ENCODE data around the gene WDR86.

The WDR86 gene

GRCh38 chr7:151406051-151406875 lies 3.6 kb downstream of the WDR86 start:
- peaks cover 11% of the 10 kb centered on the region for H3K27me3 ChIP-seq (ENCODE audit: control insufficient read depth, low read length)
- H4K20me1 ChIP-seq (ENCODE audit: control insufficient read depth, insufficient read depth, low read depth, low read length) = no peaks in the 10 kb centered on the region
- no peak overlapping the region for H3K4me3 ChIP-seq (ENCODE audit: low read length)
- no peaks in the 10 kb centered on the region; the same call in 1 of the 2 replicates for H3F3A ChIP-seq (ENCODE audit: control insufficient read depth, insufficient read depth)
- H3K36me3 ChIP-seq (ENCODE audit: control insufficient read depth, low read length) = no peaks in the 10 kb centered on the region
- no peaks in the 10 kb centered on the region for H3K79me2 ChIP-seq (ENCODE audit: control insufficient read depth, low read length)
- H3K4me2 ChIP-seq (ENCODE audit: low read length) = no peak overlapping the region
- H3K27ac ChIP-seq (ENCODE audit: low read depth, low read length) = no peak overlapping the region
- TF ChIP-seq EZH2phosphoT487 (IDR thresholded peaks at IDR 0.05; ENCODE audit: borderline replicate concordance, low read length) = no peak
- TF ChIP-seq, protein P1, sequence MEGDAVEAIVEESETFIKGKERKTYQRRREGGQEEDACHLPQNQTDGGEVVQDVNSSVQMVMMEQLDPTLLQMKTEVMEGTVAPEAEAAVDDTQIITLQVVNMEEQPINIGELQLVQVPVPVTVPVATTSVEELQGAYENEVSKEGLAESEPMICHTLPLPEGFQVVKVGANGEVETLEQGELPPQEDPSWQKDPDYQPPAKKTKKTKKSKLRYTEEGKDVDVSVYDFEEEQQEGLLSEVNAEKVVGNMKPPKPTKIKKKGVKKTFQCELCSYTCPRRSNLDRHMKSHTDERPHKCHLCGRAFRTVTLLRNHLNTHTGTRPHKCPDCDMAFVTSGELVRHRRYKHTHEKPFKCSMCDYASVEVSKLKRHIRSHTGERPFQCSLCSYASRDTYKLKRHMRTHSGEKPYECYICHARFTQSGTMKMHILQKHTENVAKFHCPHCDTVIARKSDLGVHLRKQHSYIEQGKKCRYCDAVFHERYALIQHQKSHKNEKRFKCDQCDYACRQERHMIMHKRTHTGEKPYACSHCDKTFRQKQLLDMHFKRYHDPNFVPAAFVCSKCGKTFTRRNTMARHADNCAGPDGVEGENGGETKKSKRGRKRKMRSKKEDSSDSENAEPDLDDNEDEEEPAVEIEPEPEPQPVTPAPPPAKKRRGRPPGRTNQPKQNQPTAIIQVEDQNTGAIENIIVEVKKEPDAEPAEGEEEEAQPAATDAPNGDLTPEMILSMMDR (IDR thresholded peaks at IDR 0.05; ENCODE audit: low read depth, low read length, poor library complexity, severe bottlenecking) = no peak
- peaks cover 25% of the 10 kb centered on the region for H3K4me1 ChIP-seq (ENCODE audit: control insufficient read depth, low read length)
- no peaks in the 10 kb centered on the region for H3K9me2 ChIP-seq (replicated peaks; ENCODE audit: control insufficient read depth, low read length)
- no peaks in the 10 kb centered on the region for H3K9me3 ChIP-seq (ENCODE audit: control insufficient read depth, insufficient read depth, low read length)

- Histone ChIP-seq H3K9me2 (replicated peaks; ENCODE audit: control insufficient read depth, low read length) (no peaks in the 10 kb centered on the region), H3K9me3 (ENCODE audit: control insufficient read depth, insufficient read depth, low read length) (no peaks in the 10 kb centered on the region), H4K20me1 (ENCODE audit: control insufficient read depth, insufficient read depth, low read depth, low read length) (no peaks in the 10 kb centered on the region), H3K27ac (ENCODE audit: low read depth, low read length) (no peak overlapping the region), H3K79me2 (ENCODE audit: control insufficient read depth, low read length) (no peaks in the 10 kb centered on the region), H3K4me3 (ENCODE audit: low read length) (no peak overlapping the region), H3K36me3 (ENCODE audit: control insufficient read depth, low read length) (no peaks in the 10 kb centered on the region), H3K27me3 (ENCODE audit: control insufficient read depth, low read length) (peaks cover 4% of the 10 kb centered on the region), H3F3A (ENCODE audit: control insufficient read depth, insufficient read depth) (no peaks in the 10 kb centered on the region; the same call in none of the 2 replicates), H3K4me2 (ENCODE audit: low read length) (no peak overlapping the region), H3K4me1 (ENCODE audit: control insufficient read depth, low read length) (peaks cover 32% of the 10 kb centered on the region)
- TF ChIP-seq, protein P1 (IDR thresholded peaks at IDR 0.05; ENCODE audit: low read depth, low read length, poor library complexity, severe bottlenecking) = no peak
- TF ChIP-seq EZH2phosphoT487 (IDR thresholded peaks at IDR 0.05; ENCODE audit: borderline replicate concordance, low read length) = no peak
Observed at GRCh38 chr7:151405588-151405987, 4.2 kb downstream of the WDR86 start.

- Histone ChIP-seq H3K79me2 (ENCODE audit: control insufficient read depth, low read length) (no peaks in the 10 kb centered on the region), H4K20me1 (ENCODE audit: control insufficient read depth, insufficient read depth, low read depth, low read length) (no peaks in the 10 kb centered on the region), H3K9me3 (ENCODE audit: control insufficient read depth, insufficient read depth, low read length) (no peaks in the 10 kb centered on the region), H3F3A (ENCODE audit: control insufficient read depth, insufficient read depth) (no peaks in the 10 kb centered on the region; the same call in none of the 2 replicates), H3K4me1 (ENCODE audit: control insufficient read depth, low read length) (peaks cover 37% of the 10 kb centered on the region), H3K36me3 (ENCODE audit: control insufficient read depth, low read length) (no peaks in the 10 kb centered on the region), H3K4me3 (ENCODE audit: low read length) (no peak overlapping the region), H3K4me2 (ENCODE audit: low read length) (no peak overlapping the region), H3K27me3 (ENCODE audit: control insufficient read depth, low read length) (no peaks in the 10 kb centered on the region; the same call in 1 of the 2 replicates), H3K9me2 (replicated peaks; ENCODE audit: control insufficient read depth, low read length) (no peaks in the 10 kb centered on the region), H3K27ac (ENCODE audit: low read depth, low read length) (no peak overlapping the region)
- TF ChIP-seq EZH2phosphoT487 (IDR thresholded peaks at IDR 0.05; ENCODE audit: borderline replicate concordance, low read length) = no peak
- TF ChIP-seq, protein P1 (IDR thresholded peaks at IDR 0.05; ENCODE audit: low read depth, low read length, poor library complexity, severe bottlenecking) = no peak
Observed at GRCh38 chr7:151405056-151405455, 4.8 kb downstream of the WDR86 start.

Measured in DOHH2 (cell line).